Common myeloid progenitor, CD34-positive (primary cell): ENCODE measurements around the gene ZNF608.

Experiments
- CTCF ChIA-PET: fragments of 350-600 bp; sonication (Branson Sonifier 250); formaldehyde crosslinking; loops from one replicate; lab custom pipeline; 2021; ENCODE audit warnings: antibody characterized with exemption; lab: Charles Lee
- POLR2A ChIA-PET: fragments of 350-600 bp; sonication (Branson Sonifier 250); formaldehyde crosslinking; loops from one replicate; lab custom pipeline; 2021; ENCODE audit warnings: antibody characterized with exemption; lab: Charles Lee
- DNase-seq, 3 donors: peaks; one replicate each; pipeline versions ENCODE4 v3.0.0 to v3.0.0-alpha.2; 2013
- H3K27ac ChIP-seq, 2 experiments: 1 replicate in 1 of 2; 2 replicates in 1 of 2; pipeline ENCODE4 v1.7.0; 2013; ENCODE audit warnings: inconsistent platforms in 2 of 2, low read length in 2 of 2, mild to moderate bottlenecking in 2 of 2, low read depth in 1 of 2, moderate library complexity in 1 of 2; ENCODE audit not compliant: severe bottlenecking in 2 of 2, insufficient read depth in 1 of 2, poor library complexity in 1 of 2
- H3K27me3 ChIP-seq, 5 experiments: replicated peaks in 2 of 5; 1 replicate in 3 of 5; 2 replicates in 2 of 5; pipeline versions ENCODE4 v1.6.1 to v1.7.0; 2013; ENCODE audit warnings: low read length in 4 of 5, mild to moderate bottlenecking in 2 of 5, moderate library complexity in 2 of 5, inconsistent platforms in 1 of 5; ENCODE audit not compliant: insufficient read depth in 5 of 5, control insufficient read depth in 4 of 5
- H3K36me3 ChIP-seq, 4 experiments: 1 replicate in 2 of 4; 2 replicates in 2 of 4; pipeline versions ENCODE4 v1.6.1 to v1.7.0; 2013; ENCODE audit warnings: low read length in 3 of 4, control low read depth in 1 of 4, mild to moderate bottlenecking in 1 of 4; ENCODE audit not compliant: control insufficient read depth in 4 of 4, insufficient read depth in 4 of 4
- H3K4me1 ChIP-seq, 4 experiments: 1 replicate in 3 of 4; 2 replicates in 1 of 4; pipeline versions ENCODE4 v1.6.1 to v1.7.1; 2013; ENCODE audit warnings: low read length in 3 of 4, mild to moderate bottlenecking in 3 of 4, control low read depth in 1 of 4, inconsistent platforms in 1 of 4, moderate library complexity in 1 of 4; ENCODE audit not compliant: control insufficient read depth in 4 of 4, insufficient read depth in 4 of 4; ENCODE audit errors: control extremely low read depth in 1 of 4
- H3K4me3 ChIP-seq, 7 experiments: 1 replicate in 4 of 7; 2 replicates in 3 of 7; pipeline versions ENCODE4 v1.5.1 to v1.7.0; 2013; ENCODE audit warnings: mild to moderate bottlenecking in 7 of 7, low read length in 6 of 7, moderate library complexity in 6 of 7, inconsistent platforms in 2 of 7, low read depth in 2 of 7, control low read depth in 1 of 7; ENCODE audit not compliant: insufficient read depth in 4 of 7, control insufficient read depth in 1 of 7; ENCODE audit errors: extremely low read depth in 1 of 7
- H3K9me3 ChIP-seq, 5 experiments: 1 replicate in 4 of 5; 2 replicates in 1 of 5; pipeline versions ENCODE4 v1.6.1 to v1.7.1; 2013; ENCODE audit warnings: low read length in 4 of 5, mild to moderate bottlenecking in 2 of 5, inconsistent platforms in 1 of 5, low read depth in 1 of 5, moderate library complexity in 1 of 5; ENCODE audit not compliant: control insufficient read depth in 4 of 5, insufficient read depth in 2 of 5; ENCODE audit errors: control extremely low read depth in 1 of 5
- WGBS: methylation state at CpG from one replicate; pipeline ENCODE4 v1.1.5; 2013; ENCODE audit not compliant: insufficient coverage; 5-methylcytosine and 5-hydroxymethylcytosine counted together

The ZNF608 gene

DNA sequence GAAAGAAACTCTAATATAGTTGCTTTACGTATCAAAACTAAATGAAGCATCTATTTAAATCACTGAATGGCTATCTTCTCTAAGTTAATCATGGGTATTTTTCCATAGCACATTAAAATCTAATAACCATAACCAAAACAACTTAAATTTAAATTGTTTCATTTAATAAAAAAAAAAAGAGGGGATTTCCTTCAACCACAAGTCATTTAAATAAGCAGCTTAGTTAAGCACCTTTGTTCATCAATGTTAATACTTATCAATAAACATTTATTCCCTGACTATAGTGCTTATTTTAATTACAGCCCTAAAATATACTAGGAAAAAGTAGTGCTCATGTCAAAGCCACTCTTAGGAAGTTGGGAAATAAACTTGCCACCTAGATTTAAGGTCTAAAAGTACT lies 30.3 kb downstream of the ZNF608 start:
- no peak for DNase-seq
- Histone ChIP-seq H3K4me3 (no peak overlapping the region), H3K27ac (no peak overlapping the region), H3K27me3 (no peaks in the 10 kb centered on the region), H3K4me1 (peaks cover 3 to 11% (median 5%) of the 10 kb centered on the region in 4 experiments), H3K36me3 (no peaks in the 10 kb centered on the region), H3K9me3 (no peaks in the 10 kb centered on the region)
- ChIA-PET POLR2A (no interaction called here), CTCF (interaction anchor here (1.1 kb wide), 2 partner anchors 12 to 13 kb away, joined by 3 read pairs; no protein-coding TSS in a partner anchor)
- no CpG with 5 or more reads among the region's 1 CpG for WGBS

GRCh38 chr5:124714910-124715309 lies 31.5 kb downstream of the ZNF608 start:
- CTCF ChIA-PET = interaction anchor here (0.8 to 1.8 kb wide), 3 partner anchors 9 to 12 kb away, joined by 3 to 8 read pairs (median 4); no protein-coding TSS in a partner anchor
- POLR2A ChIA-PET = no interaction called here
- Histone ChIP-seq H3K4me1 (peaks cover 3 to 11% (median 5%) of the 10 kb centered on the region in 4 experiments), H3K36me3 (no peaks in the 10 kb centered on the region), H3K4me3 (no peak overlapping the region), H3K27ac (no peak overlapping the region), H3K9me3 (no peaks in the 10 kb centered on the region), H3K27me3 (no peaks in the 10 kb centered on the region)
- DNase-seq = no peak

DNA sequence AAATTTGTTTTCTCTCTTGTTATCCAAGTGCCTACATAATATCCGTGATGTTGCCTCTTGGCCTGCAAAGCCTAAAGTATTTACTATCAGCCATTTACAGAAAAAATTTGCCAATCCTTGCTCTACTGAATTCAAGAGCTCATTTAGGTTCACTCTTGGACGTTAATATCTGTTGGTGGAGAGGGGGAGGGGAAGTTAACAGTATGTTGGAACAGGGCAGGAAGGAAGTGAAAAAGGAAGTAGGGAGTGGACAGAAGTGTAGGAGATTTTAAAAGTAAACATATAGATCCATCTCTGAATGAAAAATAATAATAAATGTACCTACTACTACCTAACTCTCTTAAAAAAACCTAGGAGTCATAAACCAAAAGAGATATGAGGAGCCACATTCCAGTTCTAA lies 32.8 kb downstream of the ZNF608 start:
- H3K36me3 ChIP-seq = no peaks in the 10 kb centered on the region
- no peaks in the 10 kb centered on the region for H3K9me3 ChIP-seq
- CTCF ChIA-PET = interaction anchor here (1.8 kb wide), 1 partner anchor 7 kb away, joined by 8 read pairs; no protein-coding TSS in a partner anchor
- no CpG with 5 or more reads among the region's 2 CpGs for WGBS
- POLR2A ChIA-PET = no interaction called here
- H3K27me3 ChIP-seq = no peaks in the 10 kb centered on the region
- no peak for DNase-seq
- peaks cover 3 to 11% (median 5%) of the 10 kb centered on the region in 4 experiments for H3K4me1 ChIP-seq
- no peak overlapping the region for H3K4me3 ChIP-seq
- H3K27ac ChIP-seq = no peak overlapping the region

DNA sequence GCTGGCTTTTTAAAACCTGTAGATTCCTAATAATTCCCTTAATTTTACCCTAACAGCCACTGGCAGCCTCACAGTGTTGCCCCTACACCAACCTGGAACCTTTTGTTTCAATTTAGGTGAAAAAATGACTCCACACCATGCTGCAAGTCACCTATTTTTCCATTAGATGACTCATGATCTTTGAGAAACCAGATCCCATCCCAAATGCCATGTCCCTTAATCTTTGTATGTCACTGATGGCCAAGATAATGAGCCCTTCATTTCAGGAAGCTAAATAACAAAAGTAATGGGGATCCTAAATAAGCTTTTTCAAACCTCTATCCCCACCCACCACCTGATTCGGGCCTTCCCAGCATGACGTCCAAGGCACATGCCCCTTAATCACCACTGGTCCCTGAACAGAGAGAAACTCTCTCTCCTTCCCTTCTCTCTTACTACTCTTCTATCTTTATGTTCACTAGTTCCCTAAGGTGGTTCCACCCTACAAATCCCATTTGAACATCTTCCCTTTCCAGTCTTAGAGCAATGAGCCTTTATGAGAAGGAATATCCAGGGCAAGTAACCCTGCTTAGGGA lies 33.6 kb downstream of the ZNF608 start:
- DNase-seq = no peak
- no peaks in the 10 kb centered on the region for H3K9me3 ChIP-seq
- WGBS = 86% methylated on average over 2 of the region's 2 CpGs
- H3K27me3 ChIP-seq = no peaks in the 10 kb centered on the region
- CTCF ChIA-PET = no interaction called here
- H3K4me3 ChIP-seq = no peak overlapping the region
- H3K27ac ChIP-seq = no peak overlapping the region
- peaks cover 3 to 14% (median 4%) of the 10 kb centered on the region in 4 experiments for H3K4me1 ChIP-seq
- H3K36me3 ChIP-seq = no peaks in the 10 kb centered on the region
- POLR2A ChIA-PET = no interaction called here

GRCh38 chr5:124708086-124708485 lies 38.4 kb downstream of the ZNF608 start:
- no peak overlapping the region for H3K27ac ChIP-seq
- H3K4me3 ChIP-seq = no peak overlapping the region
- POLR2A ChIA-PET = interaction anchor here (1.1 kb wide), 1 partner anchor 17 kb away, joined by 3 read pairs; no protein-coding TSS in a partner anchor
- CTCF ChIA-PET = no interaction called here
- peaks cover 0 to 7% (median 3%) of the 10 kb centered on the region in 4 experiments for H3K4me1 ChIP-seq
- H3K27me3 ChIP-seq = no peaks in the 10 kb centered on the region
- WGBS = no CpG with 5 or more reads among the region's 3 CpGs
- no peak for DNase-seq
- no peaks in the 10 kb centered on the region for H3K36me3 ChIP-seq
- H3K9me3 ChIP-seq = no peaks in the 10 kb centered on the region

GRCh38 chr5:124707520-124707919 lies 38.9 kb downstream of the ZNF608 start:
- no peak overlapping the region for H3K27ac ChIP-seq
- CTCF ChIA-PET = interaction anchor here (2.2 kb wide), 1 partner anchor 7 kb away, joined by 8 read pairs; no protein-coding TSS in a partner anchor
- peaks cover 0 to 10% (median 5%) of the 10 kb centered on the region in 4 experiments for H3K4me1 ChIP-seq

DNA sequence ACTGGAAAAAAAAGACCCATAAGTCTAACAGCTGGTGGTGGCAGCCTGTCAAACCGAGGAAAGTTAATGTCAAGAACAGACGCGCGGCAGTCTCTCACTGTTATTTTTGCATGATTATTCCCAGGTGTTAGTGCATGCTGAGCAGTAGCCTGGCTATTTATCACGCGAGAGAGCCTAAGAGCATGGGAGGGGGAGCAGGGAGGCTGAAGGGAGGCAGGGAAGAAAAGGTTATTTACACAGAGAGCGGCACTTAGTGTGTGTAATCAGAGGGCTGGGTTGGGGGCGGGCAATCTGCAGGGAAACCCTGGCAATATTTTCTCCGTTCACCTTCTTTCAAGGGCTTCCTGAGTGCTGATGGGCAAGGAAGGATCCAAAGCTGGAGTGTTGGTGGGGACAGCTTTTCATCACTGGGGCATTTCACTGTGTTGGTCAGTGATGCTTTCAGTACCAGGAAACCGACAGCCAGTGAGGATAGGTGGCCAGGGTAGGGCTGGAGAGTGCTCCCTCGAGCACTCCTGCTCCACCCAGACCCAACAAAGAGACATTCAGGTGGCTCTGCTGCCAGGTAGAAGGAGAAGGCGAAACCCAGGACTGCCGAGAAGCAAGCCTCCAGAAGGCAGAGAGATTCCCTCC lies 39.6 kb downstream of the ZNF608 start:
- Histone ChIP-seq H3K27me3 (no peaks in the 10 kb centered on the region), H3K27ac (no peak overlapping the region), H3K4me1 (peaks cover 0 to 14% (median 11%) of the 10 kb centered on the region in 4 experiments), H3K36me3 (no peaks in the 10 kb centered on the region), H3K4me3 (no peak overlapping the region), H3K9me3 (no peaks in the 10 kb centered on the region)
- WGBS = 88% methylated on average over 13 of the region's 13 CpGs
- ChIA-PET CTCF (interaction anchor here (2.2 kb wide), 1 partner anchor 8 kb away, joined by 8 read pairs; no protein-coding TSS in a partner anchor), POLR2A (no interaction called here)
- DNase-seq = no peak

More at GRCh38 chr5:124707520-124707919, 38.9 kb downstream of the ZNF608 start:
- 85% methylated on average over 5 of the region's 6 CpGs for WGBS
- H3K36me3 ChIP-seq = no peaks in the 10 kb centered on the region
- no peak overlapping the region for H3K4me3 ChIP-seq
- no peak for DNase-seq
- POLR2A ChIA-PET = interaction anchor here (1.1 kb wide), 1 partner anchor 18 kb away, joined by 3 read pairs; no protein-coding TSS in a partner anchor
- H3K9me3 ChIP-seq = no peaks in the 10 kb centered on the region
- no peaks in the 10 kb centered on the region for H3K27me3 ChIP-seq
